GM23248 (cell line): ENCODE measurements around the gene MCF2L.

Source experiments
- EZH2 ChIP-seq: fragments of 200-600 bp; sonication (generic); IDR thresholded peaks from 2 replicates; pipeline ENCODE4 v1.6.1; 2018; ENCODE audit warnings: antibody characterized with exemption, mild to moderate bottlenecking; ENCODE audit not compliant: insufficient read depth, poor library complexity, severe bottlenecking
- EZH2phosphoT487 ChIP-seq: fragments of 200-600 bp; sonication (generic); IDR thresholded peaks from 2 replicates; pipeline ENCODE4 v1.6.1; 2018; ENCODE audit warnings: antibody characterized with exemption, moderate library complexity, mild to moderate bottlenecking, low read depth; ENCODE audit not compliant: insufficient read depth

DNA sequence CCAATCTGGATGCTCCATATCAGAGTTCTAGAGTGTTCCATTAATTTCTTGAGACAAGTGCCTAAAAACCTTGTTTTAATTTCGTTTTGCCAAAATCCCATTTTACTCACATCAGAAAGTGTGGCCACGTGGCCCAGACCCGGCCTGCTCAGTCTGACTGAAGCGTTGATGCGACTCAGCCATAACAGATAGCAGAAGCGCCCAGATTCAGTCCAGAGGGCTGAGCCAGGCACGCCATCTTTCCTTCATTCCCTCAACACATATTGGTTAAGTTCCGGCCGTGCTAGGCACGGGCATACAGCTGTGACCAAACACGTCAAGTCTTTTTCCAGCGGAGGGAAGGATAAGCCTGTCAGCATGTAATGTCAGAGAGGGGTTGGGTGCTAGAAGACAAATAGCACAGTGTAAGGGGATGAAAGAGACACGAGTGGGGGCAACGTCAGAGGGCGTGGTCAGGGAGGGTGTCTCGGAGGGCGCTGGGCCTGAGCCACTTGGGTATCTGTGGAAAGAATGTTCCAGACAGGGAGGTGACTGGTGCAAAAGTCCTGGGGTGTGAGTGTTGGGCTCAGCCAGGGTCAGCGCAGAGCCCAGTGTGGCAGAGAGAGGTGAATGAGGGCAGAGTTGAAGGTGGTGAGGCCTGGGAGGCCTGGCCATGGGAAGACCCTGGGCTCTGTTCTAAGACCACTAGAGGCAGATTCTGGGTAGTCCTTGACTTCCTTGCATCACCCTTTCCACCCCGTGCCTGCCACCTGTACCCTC lies 156.7 kb downstream of the MCF2L start:
- no peak for TF ChIP-seq EZH2
- TF ChIP-seq EZH2phosphoT487: no peak
